ENCODE measurements around the gene HMGCS2.

GRCh38 chr1:119702384-119702783 lies 66.3 kb downstream of the HMGCS2 start:
- TF ChIP-seq CTCF (IDR thresholded peaks at IDR 0.05) (no peak), RXRA (IDR thresholded peaks at IDR 0.05; ENCODE audit: borderline replicate concordance, low read depth) (no peak), EP300 (IDR thresholded peaks at IDR 0.05; ENCODE audit: borderline replicate concordance in 1 of 2, low read depth in 1 of 2, low read length in 1 of 2) (no peak), EZH2phosphoT487 (IDR thresholded peaks at IDR 0.05; ENCODE audit: borderline replicate concordance, low read depth) (no peak), USF2 (IDR thresholded peaks at IDR 0.05; ENCODE audit: borderline replicate concordance, low read depth, low read length) (no peak), RFX5 (IDR thresholded peaks at IDR 0.05; ENCODE audit: low read length) (no peak), REST (IDR thresholded peaks at IDR 0.05; ENCODE audit: low read depth, low read length) (no peak), POLR2AphosphoS5 (IDR thresholded peaks at IDR 0.05; ENCODE audit: low read depth, low read length) (no peak)

All from SK-N-SH (cell line).